ENCODE results near the gene IMMP2L. TPM values are rescaled to one million over a fixed set of nuclear protein-coding genes. Genes with fewer than 3 reads are reported as not detected.

The IMMP2L gene
- total and polyA plus RNA-seq, 2 of the 8 experiments (the other 6 are each of a cell fraction or from before 2014, with no cell fraction given) = 2.3 to 10.1 TPM

DNA sequence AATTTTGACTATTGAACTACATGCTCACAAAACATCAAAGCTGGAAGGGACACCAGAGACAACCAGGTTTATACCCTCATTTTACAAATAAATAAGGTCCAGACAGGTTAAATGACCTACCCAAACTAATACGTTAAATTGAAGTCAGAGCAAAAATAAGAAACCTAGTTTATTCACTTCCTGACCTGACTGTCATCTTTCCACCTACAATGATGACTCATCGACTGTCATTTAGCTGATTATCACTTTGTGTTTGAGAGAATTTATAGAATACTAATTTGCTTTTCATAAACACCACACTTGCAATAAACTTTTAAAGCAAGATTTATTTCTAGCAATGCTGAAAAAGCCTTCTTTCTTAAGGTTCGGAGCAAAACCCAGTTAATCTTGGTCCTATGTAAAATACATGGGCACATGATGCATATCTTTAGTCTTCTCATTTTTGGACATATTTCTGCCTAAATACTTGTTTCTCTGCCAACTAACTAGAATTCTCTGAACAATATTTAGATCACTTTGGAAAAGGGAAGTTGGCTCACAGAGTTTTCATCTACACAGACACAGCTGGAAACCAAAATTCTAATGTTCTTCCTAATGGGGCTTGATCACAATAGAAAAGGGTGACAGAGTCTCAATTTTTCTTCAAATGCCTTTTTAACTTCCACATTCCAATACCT, 488.1 kb downstream of the IMMP2L start (continued):
- TF ChIP-seq, protein P1, sequence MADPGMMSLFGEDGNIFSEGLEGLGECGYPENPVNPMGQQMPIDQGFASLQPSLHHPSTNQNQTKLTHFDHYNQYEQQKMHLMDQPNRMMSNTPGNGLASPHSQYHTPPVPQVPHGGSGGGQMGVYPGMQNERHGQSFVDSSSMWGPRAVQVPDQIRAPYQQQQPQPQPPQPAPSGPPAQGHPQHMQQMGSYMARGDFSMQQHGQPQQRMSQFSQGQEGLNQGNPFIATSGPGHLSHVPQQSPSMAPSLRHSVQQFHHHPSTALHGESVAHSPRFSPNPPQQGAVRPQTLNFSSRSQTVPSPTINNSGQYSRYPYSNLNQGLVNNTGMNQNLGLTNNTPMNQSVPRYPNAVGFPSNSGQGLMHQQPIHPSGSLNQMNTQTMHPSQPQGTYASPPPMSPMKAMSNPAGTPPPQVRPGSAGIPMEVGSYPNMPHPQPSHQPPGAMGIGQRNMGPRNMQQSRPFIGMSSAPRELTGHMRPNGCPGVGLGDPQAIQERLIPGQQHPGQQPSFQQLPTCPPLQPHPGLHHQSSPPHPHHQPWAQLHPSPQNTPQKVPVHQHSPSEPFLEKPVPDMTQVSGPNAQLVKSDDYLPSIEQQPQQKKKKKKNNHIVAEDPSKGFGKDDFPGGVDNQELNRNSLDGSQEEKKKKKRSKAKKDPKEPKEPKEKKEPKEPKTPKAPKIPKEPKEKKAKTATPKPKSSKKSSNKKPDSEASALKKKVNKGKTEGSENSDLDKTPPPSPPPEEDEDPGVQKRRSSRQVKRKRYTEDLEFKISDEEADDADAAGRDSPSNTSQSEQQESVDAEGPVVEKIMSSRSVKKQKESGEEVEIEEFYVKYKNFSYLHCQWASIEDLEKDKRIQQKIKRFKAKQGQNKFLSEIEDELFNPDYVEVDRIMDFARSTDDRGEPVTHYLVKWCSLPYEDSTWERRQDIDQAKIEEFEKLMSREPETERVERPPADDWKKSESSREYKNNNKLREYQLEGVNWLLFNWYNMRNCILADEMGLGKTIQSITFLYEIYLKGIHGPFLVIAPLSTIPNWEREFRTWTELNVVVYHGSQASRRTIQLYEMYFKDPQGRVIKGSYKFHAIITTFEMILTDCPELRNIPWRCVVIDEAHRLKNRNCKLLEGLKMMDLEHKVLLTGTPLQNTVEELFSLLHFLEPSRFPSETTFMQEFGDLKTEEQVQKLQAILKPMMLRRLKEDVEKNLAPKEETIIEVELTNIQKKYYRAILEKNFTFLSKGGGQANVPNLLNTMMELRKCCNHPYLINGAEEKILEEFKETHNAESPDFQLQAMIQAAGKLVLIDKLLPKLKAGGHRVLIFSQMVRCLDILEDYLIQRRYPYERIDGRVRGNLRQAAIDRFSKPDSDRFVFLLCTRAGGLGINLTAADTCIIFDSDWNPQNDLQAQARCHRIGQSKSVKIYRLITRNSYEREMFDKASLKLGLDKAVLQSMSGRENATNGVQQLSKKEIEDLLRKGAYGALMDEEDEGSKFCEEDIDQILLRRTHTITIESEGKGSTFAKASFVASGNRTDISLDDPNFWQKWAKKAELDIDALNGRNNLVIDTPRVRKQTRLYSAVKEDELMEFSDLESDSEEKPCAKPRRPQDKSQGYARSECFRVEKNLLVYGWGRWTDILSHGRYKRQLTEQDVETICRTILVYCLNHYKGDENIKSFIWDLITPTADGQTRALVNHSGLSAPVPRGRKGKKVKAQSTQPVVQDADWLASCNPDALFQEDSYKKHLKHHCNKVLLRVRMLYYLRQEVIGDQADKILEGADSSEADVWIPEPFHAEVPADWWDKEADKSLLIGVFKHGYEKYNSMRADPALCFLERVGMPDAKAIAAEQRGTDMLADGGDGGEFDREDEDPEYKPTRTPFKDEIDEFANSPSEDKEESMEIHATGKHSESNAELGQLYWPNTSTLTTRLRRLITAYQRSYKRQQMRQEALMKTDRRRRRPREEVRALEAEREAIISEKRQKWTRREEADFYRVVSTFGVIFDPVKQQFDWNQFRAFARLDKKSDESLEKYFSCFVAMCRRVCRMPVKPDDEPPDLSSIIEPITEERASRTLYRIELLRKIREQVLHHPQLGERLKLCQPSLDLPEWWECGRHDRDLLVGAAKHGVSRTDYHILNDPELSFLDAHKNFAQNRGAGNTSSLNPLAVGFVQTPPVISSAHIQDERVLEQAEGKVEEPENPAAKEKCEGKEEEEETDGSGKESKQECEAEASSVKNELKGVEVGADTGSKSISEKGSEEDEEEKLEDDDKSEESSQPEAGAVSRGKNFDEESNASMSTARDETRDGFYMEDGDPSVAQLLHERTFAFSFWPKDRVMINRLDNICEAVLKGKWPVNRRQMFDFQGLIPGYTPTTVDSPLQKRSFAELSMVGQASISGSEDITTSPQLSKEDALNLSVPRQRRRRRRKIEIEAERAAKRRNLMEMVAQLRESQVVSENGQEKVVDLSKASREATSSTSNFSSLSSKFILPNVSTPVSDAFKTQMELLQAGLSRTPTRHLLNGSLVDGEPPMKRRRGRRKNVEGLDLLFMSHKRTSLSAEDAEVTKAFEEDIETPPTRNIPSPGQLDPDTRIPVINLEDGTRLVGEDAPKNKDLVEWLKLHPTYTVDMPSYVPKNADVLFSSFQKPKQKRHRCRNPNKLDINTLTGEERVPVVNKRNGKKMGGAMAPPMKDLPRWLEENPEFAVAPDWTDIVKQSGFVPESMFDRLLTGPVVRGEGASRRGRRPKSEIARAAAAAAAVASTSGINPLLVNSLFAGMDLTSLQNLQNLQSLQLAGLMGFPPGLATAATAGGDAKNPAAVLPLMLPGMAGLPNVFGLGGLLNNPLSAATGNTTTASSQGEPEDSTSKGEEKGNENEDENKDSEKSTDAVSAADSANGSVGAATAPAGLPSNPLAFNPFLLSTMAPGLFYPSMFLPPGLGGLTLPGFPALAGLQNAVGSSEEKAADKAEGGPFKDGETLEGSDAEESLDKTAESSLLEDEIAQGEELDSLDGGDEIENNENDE (IDR thresholded peaks at IDR 0.05; ENCODE audit: insufficient replicate concordance, low read length) = no peak
- TF ChIP-seq TAF1 (IDR thresholded peaks at IDR 0.05; ENCODE audit: low read depth, low read length) = no peak
- TF ChIP-seq, protein P2, sequence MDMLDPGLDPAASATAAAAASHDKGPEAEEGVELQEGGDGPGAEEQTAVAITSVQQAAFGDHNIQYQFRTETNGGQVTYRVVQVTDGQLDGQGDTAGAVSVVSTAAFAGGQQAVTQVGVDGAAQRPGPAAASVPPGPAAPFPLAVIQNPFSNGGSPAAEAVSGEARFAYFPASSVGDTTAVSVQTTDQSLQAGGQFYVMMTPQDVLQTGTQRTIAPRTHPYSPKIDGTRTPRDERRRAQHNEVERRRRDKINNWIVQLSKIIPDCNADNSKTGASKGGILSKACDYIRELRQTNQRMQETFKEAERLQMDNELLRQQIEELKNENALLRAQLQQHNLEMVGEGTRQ (IDR thresholded peaks at IDR 0.05; ENCODE audit: low read length) = no peak

Data from H1 (cell line).